Left lung (tissue), 10 donors: Measurements from ENCODE around the gene CRACDL. TPM values are rescaled to one million over a fixed set of nuclear protein-coding genes. Genes with fewer than 3 reads are reported as not detected.

Source experiments
- ATAC-seq: fragments of 200-7000 bp; cut with Tn5 transposase; one replicate; pipeline ENCODE4 v1.9.1; 2020; ENCODE audit warnings: moderate library complexity
- DNase-seq, 4 donors: peaks; one replicate each; pipeline ENCODE4 v3.0.0-alpha.2; 2013 to 2020
- H3K27ac ChIP-seq, 2 donors: fragments of 200-600 bp; sonication (generic) in 1 of 2; one replicate each; pipeline versions ENCODE4 v1.5.0 to v1.8.0; 2020 to 2021
- H3K27me3 ChIP-seq, 2 donors: fragments of 200-600 bp; sonication (generic) in 1 of 2; one replicate each; pipeline versions ENCODE4 v1.5.0 to v1.8.0; 2020 to 2021
- H3K36me3 ChIP-seq, 2 donors: fragments of 200-600 bp; sonication (generic) in 1 of 2; one replicate each; pipeline versions ENCODE4 v1.5.0 to v1.8.0; 2020 to 2021
- H3K4me1 ChIP-seq, 2 donors: fragments of 200-600 bp; one replicate each; pipeline ENCODE4 v1.8.0; 2021
- H3K4me3 ChIP-seq, 2 donors: fragments of 200-600 bp; sonication (generic) in 1 of 2; one replicate each; pipeline versions ENCODE4 v1.5.0 to v1.8.0; 2020 to 2021; ENCODE audit warnings: mild to moderate bottlenecking in 1 of 2
- H3K9me3 ChIP-seq, 2 donors: fragments of 200-600 bp; sonication (generic) in 1 of 2; one replicate each; pipeline versions ENCODE4 v1.5.0 to v1.8.0; 2020 to 2021
- CTCF ChIP-seq, 2 donors: fragments of 200-600 bp; sonication (generic) in 1 of 2; IDR thresholded peaks; one replicate each; pipeline versions ENCODE4 v1.5.0 to v1.8.0; 2021; ENCODE audit warnings: antibody characterized with exemption in 2 of 2
- intact Hi-C, 2 donors: fragments of 100-400 bp; cut with DNase I; formaldehyde crosslinking; loops; one replicate each; pipeline versions ENCODE4 v1.11.2 to v1.14.2; 2022
- polyA plus RNA-seq, 6 donors: library from polyadenylated mRNA; unstranded; fragments of 120-200 nt; gene quantifications; one replicate each; pipeline ENCODE4 v1.2.1, GENCODE V29; 2013; ENCODE audit not compliant: insufficient read length in 6 of 6
- total RNA-seq, 2 donors: library from RNA; stranded (reverse); fragmentation: NEBNext Ultra II Directional; extraction: Animal tissue kit (Norgen Biotek cat#: 25700); gene quantifications; one replicate each; pipeline ENCODE4 v1.2.1, GENCODE V29; 2021
- donor health status: DM: no; HTN: yes; CAD: no.
- donor health status: DM: no; HTN: no; CAD: no.

The CRACDL gene
- total and polyA plus RNA-seq, 8 donors: 4.0 to 15.2 (median 6.0) TPM

DNA sequence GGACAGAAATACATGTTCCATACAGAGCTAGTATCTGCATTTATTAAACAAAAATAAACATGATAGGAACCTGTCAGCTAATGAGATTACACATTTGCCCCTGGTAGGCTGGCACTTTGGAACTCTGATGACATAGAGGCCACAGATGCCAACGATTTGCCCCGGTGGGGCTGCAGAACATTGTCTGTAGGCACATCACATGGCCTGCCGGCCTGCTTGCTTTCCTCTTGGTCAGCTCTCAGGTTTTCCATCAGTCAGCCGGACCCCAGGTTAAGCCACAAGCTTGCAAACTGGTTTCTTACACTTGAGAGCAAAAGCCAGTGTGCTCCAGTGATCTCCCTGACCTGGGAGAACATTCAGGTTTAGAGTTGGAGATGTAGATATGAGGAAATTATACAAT, 60.3 kb downstream of the CRACDL start:
- no peak for ATAC-seq
- H3K4me1 ChIP-seq: no peaks in the 10 kb centered on the region
- intact Hi-C loops: no loop called here
- no peak overlapping the region for H3K4me3 ChIP-seq
- H3K27ac ChIP-seq: no peak overlapping the region
- no peak for DNase-seq
- H3K36me3 ChIP-seq: no peaks in the 10 kb centered on the region
- no peak for TF ChIP-seq CTCF (IDR thresholded peaks at IDR 0.05)
- H3K9me3 ChIP-seq: no peaks in the 10 kb centered on the region
- H3K27me3 ChIP-seq: no peaks in the 10 kb centered on the region

- no peak for ATAC-seq
- no peak for DNase-seq
Measured at GRCh38 chr2:98875081-98875728, 60.8 kb downstream of the CRACDL start.

DNA sequence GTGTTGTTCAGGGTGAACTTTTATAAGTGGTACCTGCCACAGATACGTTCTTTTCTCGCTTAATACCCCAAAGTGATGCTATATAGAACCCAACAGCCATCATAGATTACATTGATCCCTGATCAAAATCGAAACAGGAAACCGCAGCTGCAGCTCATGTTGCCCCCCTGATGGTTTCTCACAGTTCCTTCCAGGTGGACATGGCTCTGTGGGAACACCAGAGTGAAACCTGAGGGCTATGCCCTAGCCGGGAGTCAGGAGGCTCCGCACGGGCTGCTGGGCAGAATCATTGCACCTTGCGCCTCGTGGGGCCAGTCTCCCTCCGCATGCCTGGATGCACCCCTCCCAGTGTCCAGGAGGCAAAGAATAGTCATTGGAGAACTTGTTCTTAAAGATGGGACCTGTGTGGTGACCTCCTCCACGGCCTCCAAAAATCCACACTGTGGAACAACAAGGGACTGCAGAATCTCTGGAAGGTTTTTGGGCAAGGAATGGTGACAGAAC, 61.8 kb downstream of the CRACDL start:
- Histone ChIP-seq H3K27me3 (no peaks in the 10 kb centered on the region), H3K9me3 (no peaks in the 10 kb centered on the region), H3K4me1 (no peaks in the 10 kb centered on the region), H3K27ac (no peak overlapping the region), H3K4me3 (no peak overlapping the region), H3K36me3 (no peaks in the 10 kb centered on the region)
- DNase-seq (no peak), ATAC-seq (no peak)
- intact Hi-C loops: no loop called here
- TF ChIP-seq CTCF (IDR thresholded peaks at IDR 0.05): no peak

More at GRCh38 chr2:98875081-98875728, 60.8 kb downstream of the CRACDL start:
- Histone ChIP-seq H3K27me3 (no peaks in the 10 kb centered on the region), H3K9me3 (no peaks in the 10 kb centered on the region), H3K36me3 (no peaks in the 10 kb centered on the region), H3K4me1 (no peaks in the 10 kb centered on the region), H3K27ac (no peak overlapping the region), H3K4me3 (no peak overlapping the region)
- no peak for TF ChIP-seq CTCF (IDR thresholded peaks at IDR 0.05)
- intact Hi-C loops: no loop called here

GRCh38 chr2:98872526-98872925, 63.5 kb downstream of the CRACDL start:
- no peak for ATAC-seq
- H3K36me3 ChIP-seq: no peaks in the 10 kb centered on the region
- no peaks in the 10 kb centered on the region for H3K27me3 ChIP-seq
- H3K27ac ChIP-seq: no peak overlapping the region
- H3K4me1 ChIP-seq: no peaks in the 10 kb centered on the region
- H3K9me3 ChIP-seq: no peaks in the 10 kb centered on the region
- intact Hi-C loops: no loop called here
- no peak overlapping the region for H3K4me3 ChIP-seq
- TF ChIP-seq CTCF (IDR thresholded peaks at IDR 0.05): no peak
- DNase-seq: no peak

DNA sequence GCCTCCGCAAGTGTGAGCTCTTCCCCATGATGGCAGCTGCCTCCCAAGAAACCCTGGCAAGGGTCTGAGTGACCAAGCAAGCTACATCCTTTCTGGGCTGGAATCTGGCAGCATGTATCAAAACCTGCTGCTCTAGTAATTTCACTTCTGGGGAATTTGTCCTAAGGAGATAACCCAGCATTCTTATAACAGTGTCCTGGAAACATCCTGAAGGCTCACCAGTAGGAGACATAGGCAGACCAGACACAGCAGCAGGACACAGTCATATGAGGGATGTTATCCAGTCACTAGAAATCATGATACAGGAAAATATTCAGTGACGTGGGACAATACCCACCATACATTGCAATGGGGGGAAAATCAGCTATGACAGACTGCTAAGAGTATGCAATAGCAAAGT, 64.5 kb downstream of the CRACDL start:
- H3K4me1 ChIP-seq: no peaks in the 10 kb centered on the region
- H3K27me3 ChIP-seq: no peaks in the 10 kb centered on the region
- no peak for TF ChIP-seq CTCF (IDR thresholded peaks at IDR 0.05)
- no peak for ATAC-seq
- DNase-seq: no peak
- H3K4me3 ChIP-seq: no peak overlapping the region
- intact Hi-C loops: no loop called here
- H3K36me3 ChIP-seq: no peaks in the 10 kb centered on the region
- no peak overlapping the region for H3K27ac ChIP-seq
- H3K9me3 ChIP-seq: no peaks in the 10 kb centered on the region
